ENCODE data around the gene EDA.

Gene EDA

DNA sequence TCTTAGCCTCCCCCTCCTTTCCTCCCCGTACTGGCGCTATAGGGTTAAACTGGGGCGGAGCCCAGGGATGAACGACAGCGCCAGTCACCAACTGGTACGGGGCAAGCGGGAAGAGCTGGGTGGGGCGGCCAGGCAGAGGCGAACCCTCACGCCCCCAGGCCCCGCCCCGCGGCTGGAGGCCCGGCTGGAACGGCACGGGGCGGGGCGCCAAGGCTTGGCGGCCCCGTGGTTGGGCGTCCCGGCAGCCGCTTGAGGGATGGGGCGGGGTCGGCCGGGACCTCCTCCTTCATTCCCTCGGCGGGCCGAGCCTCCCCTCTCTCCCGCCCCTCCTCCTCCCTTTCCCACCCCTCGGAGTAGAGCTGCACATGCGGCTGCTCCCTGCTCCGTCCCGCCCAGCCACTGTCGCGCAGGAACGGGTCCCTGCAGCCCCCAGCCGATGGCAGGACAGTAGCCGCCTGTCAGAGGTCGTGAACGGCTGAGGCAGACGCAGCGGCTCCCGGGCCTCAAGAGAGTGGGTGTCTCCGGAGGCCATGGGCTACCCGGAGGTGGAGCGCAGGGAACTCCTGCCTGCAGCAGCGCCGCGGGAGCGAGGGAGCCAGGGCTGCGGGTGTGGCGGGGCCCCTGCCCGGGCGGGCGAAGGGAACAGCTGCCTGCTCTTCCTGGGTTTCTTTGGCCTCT lies at the start of gene EDA:
Gene EDA, plus strand, starts transcription at position 335 of the 678 bp plus-strand sequence.
- H3K4me1 ChIP-seq (ENCODE audit: control insufficient read depth, low read depth, low read length), result peaks cover 4% of the 10 kb centered on the region
- H3K9ac ChIP-seq (ENCODE audit: low read length), result peak within 1 kb of the TSS; percentile 27
- H3K27ac ChIP-seq (ENCODE audit: low read length), result no peak within 1 kb of the TSS
- peaks cover 16% of the 10 kb centered on the region for H3K27me3 ChIP-seq (ENCODE audit: control insufficient read depth, insufficient read depth, low read length)
- no peaks in the 10 kb centered on the region for H3K36me3 ChIP-seq (ENCODE audit: control insufficient read depth, low read depth, low read length)
- peaks cover 10% of the 10 kb centered on the region for H3K9me3 ChIP-seq (ENCODE audit: control insufficient read depth, low read depth, low read length)
- peak within 1 kb of the TSS; percentile 63 for H3K4me3 ChIP-seq (ENCODE audit: low read length)

DNA sequence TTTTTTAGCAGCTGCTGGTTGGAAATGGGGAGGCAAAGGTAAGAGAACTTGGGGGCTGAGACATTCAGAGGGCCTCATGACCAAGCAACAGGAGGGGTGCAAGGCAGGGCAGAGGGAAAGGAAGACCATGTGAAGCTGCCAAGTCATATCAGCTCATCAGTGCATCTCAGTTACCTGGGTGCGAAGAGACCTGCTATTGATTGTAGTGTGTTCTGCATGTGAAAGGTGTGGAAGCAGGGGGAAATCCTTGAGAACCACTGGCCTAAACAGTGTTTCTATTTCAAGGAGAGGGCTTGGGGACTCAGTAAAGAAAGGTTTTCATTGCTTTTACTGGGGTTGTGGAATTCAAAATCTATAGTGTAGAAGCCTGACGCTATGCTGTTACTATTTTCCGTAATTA lies 47.1 kb upstream of the EDA start:
- Histone ChIP-seq H3K4me1 (ENCODE audit: control insufficient read depth, low read depth, low read length) (no peaks in the 10 kb centered on the region), H3K9me3 (ENCODE audit: control insufficient read depth, low read depth, low read length) (peaks cover 24% of the 10 kb centered on the region), H3K27ac (ENCODE audit: low read length) (no peak overlapping the region), H3K36me3 (ENCODE audit: control insufficient read depth, low read depth, low read length) (no peaks in the 10 kb centered on the region), H3K27me3 (ENCODE audit: control insufficient read depth, insufficient read depth, low read length) (no peaks in the 10 kb centered on the region), H3K4me3 (ENCODE audit: low read length) (no peak overlapping the region), H3K9ac (ENCODE audit: low read length) (no peak overlapping the region)

DNA sequence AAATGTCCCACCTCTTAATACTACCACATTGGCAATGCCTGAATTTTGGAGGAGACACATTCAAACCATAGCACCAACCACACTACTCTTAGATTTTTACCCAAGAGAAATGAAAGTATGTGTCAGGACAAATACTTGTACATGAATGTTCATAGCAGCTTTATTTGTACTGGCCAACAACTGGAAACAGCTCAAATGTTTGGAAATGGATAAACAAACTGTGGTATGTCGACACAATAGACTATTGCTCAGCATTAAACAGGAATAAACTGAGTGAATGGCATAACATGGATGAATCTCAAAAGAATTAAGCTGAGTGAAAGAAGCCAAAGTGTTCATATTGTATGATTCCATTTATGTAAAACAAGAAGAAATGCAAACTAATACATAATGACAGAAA lies 18.5 kb upstream of the EDA start:
- no peaks in the 10 kb centered on the region for H3K36me3 ChIP-seq (ENCODE audit: control insufficient read depth, low read depth, low read length)
- H3K9me3 ChIP-seq (ENCODE audit: control insufficient read depth, low read depth, low read length), result peaks cover 17% of the 10 kb centered on the region
- no peak overlapping the region for H3K9ac ChIP-seq (ENCODE audit: low read length)
- H3K4me3 ChIP-seq (ENCODE audit: low read length), result no peak overlapping the region
- no peak overlapping the region for H3K27ac ChIP-seq (ENCODE audit: low read length)
- H3K27me3 ChIP-seq (ENCODE audit: control insufficient read depth, insufficient read depth, low read length), result no peaks in the 10 kb centered on the region
- H3K4me1 ChIP-seq (ENCODE audit: control insufficient read depth, low read depth, low read length), result no peaks in the 10 kb centered on the region

DNA sequence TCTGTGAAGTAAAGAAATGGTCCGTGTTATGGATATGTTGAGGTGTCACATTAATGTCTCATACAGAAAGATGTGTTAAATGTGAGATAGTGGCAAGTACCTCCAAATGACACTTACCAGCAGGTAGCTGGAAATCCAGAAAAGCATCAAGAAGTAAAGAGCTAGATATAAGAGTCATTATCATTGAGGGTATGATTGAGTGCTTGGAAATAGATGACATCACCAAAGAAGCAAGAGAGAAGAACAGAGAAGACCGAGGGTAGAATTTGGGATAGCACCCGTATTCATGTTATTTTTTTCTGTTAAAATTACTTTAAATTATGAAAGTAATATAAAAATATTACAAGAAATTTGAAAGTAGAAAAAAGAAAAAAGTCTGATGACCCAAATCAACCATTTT lies 15.7 kb upstream of the EDA start:
- Histone ChIP-seq H3K9me3 (ENCODE audit: control insufficient read depth, low read depth, low read length) (peaks cover 14% of the 10 kb centered on the region), H3K9ac (ENCODE audit: low read length) (no peak overlapping the region), H3K4me3 (ENCODE audit: low read length) (no peak overlapping the region), H3K27ac (ENCODE audit: low read length) (no peak overlapping the region), H3K36me3 (ENCODE audit: control insufficient read depth, low read depth, low read length) (no peaks in the 10 kb centered on the region), H3K27me3 (ENCODE audit: control insufficient read depth, insufficient read depth, low read length) (no peaks in the 10 kb centered on the region), H3K4me1 (ENCODE audit: control insufficient read depth, low read depth, low read length) (peaks cover 7% of the 10 kb centered on the region)

DNA sequence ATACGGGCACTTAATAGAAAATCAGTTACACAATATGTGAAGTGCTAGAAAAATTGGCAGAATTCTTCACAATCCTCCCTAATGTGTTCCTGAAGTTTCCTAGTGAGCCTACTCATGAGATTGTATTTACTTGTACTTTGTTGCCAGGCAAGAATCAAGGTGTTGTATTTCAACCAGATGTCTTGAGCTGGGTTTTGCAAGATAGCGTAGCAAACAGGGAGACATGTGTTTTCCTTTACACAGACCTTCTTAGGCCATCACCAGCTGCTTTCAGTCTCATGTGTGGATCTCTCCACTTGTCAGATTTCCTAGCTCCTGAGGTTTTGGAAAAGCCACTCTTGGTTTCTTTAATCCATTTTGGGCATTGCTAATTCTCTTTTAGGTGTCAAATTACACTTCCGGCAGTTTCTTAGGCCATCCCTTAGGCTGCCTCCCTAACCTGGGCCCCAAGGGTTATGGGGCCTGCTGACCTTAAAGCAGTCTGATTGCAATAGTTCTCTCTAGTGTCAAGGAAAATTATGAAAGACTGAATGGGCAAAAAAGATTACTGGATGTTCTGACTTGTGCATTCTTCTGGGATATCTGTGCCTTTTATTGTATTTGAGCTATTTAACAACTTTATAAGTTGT lies 12.2 kb upstream of the EDA start:
- peaks cover 8% of the 10 kb centered on the region for H3K9me3 ChIP-seq (ENCODE audit: control insufficient read depth, low read depth, low read length)
- H3K36me3 ChIP-seq (ENCODE audit: control insufficient read depth, low read depth, low read length), result no peaks in the 10 kb centered on the region
- no peak overlapping the region for H3K27ac ChIP-seq (ENCODE audit: low read length)
- H3K9ac ChIP-seq (ENCODE audit: low read length), result no peak overlapping the region
- H3K4me3 ChIP-seq (ENCODE audit: low read length), result no peak overlapping the region
- no peaks in the 10 kb centered on the region for H3K27me3 ChIP-seq (ENCODE audit: control insufficient read depth, insufficient read depth, low read length)
- H3K4me1 ChIP-seq (ENCODE audit: control insufficient read depth, low read depth, low read length), result peaks cover 12% of the 10 kb centered on the region

DNA sequence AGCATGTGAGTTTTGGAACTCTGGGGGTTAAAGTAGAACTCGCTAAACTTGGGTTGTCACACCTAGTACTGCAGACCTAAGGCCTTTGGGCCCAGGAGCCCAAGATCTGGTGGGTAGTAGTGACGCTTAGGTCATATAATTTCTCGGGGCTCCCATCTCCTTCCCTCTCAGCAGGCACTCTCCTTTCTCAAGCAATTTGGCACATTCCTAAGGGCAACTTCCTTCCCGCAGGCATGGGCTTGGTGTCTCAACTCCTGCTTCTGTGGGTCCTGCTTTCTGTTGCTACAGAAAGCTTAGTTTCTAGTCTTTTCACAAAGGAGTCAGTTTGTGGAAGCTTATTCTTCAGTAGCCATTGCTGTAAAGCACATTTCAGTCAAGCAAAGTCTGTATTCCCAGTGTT lies 10.4 kb upstream of the EDA start:
- Histone ChIP-seq H3K9ac (ENCODE audit: low read length) (no peak overlapping the region), H3K27ac (ENCODE audit: low read length) (no peak overlapping the region), H3K9me3 (ENCODE audit: control insufficient read depth, low read depth, low read length) (peaks cover 3% of the 10 kb centered on the region), H3K4me1 (ENCODE audit: control insufficient read depth, low read depth, low read length) (peaks cover 12% of the 10 kb centered on the region), H3K27me3 (ENCODE audit: control insufficient read depth, insufficient read depth, low read length) (no peaks in the 10 kb centered on the region), H3K36me3 (ENCODE audit: control insufficient read depth, low read depth, low read length) (no peaks in the 10 kb centered on the region), H3K4me3 (ENCODE audit: low read length) (no peak overlapping the region)

DNA sequence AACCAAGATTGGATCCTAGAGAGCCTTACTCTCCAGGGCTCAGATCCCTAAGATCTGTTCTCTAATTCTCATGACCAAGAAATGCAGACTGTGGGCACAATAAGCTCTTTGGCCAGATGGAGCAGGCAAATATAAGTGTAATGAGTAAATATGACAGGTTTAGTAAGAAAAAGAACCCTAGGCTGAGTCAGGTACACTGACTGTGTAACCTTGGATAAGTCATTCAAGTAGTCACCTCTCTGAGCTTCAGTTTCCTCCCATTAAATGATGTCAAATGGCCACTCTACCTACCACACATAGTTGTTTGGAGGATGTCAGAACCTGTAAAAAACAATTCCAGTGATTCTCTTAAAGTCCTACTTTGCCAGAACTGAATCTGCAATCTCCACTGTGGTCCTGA lies 8.3 kb upstream of the EDA start:
- Histone ChIP-seq H3K9me3 (ENCODE audit: control insufficient read depth, low read depth, low read length) (peaks cover 3% of the 10 kb centered on the region), H3K36me3 (ENCODE audit: control insufficient read depth, low read depth, low read length) (no peaks in the 10 kb centered on the region), H3K4me1 (ENCODE audit: control insufficient read depth, low read depth, low read length) (peaks cover 12% of the 10 kb centered on the region), H3K9ac (ENCODE audit: low read length) (no peak overlapping the region), H3K27me3 (ENCODE audit: control insufficient read depth, insufficient read depth, low read length) (no peaks in the 10 kb centered on the region), H3K27ac (ENCODE audit: low read length) (no peak overlapping the region), H3K4me3 (ENCODE audit: low read length) (no peak overlapping the region)

DNA sequence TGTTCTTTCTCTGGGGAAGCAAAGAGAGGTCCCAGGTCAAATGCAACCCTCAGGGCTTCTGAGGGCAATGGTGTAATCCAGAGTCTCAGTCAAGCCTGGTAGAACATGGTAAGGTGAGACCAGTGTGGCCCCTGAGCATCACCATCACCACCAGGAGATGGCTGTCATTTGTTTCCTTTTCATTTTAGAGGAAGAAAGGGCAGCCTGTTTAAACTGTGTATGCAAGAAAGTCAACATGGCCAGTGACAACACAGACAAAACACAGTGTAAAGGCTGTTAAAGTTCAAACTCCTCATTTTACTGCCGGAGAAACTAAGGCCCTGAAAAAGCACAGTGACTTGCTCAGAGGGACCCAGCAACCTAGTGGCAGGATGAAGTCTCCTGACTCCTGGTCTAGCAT lies 2.0 kb upstream of the EDA start:
- Histone ChIP-seq H3K4me1 (ENCODE audit: control insufficient read depth, low read depth, low read length) (peaks cover 4% of the 10 kb centered on the region), H3K4me3 (ENCODE audit: low read length) (no peak overlapping the region), H3K27me3 (ENCODE audit: control insufficient read depth, insufficient read depth, low read length) (peaks cover 16% of the 10 kb centered on the region), H3K9ac (ENCODE audit: low read length) (no peak overlapping the region), H3K9me3 (ENCODE audit: control insufficient read depth, low read depth, low read length) (peaks cover 7% of the 10 kb centered on the region), H3K36me3 (ENCODE audit: control insufficient read depth, low read depth, low read length) (no peaks in the 10 kb centered on the region), H3K27ac (ENCODE audit: low read length) (no peak overlapping the region)

DNA sequence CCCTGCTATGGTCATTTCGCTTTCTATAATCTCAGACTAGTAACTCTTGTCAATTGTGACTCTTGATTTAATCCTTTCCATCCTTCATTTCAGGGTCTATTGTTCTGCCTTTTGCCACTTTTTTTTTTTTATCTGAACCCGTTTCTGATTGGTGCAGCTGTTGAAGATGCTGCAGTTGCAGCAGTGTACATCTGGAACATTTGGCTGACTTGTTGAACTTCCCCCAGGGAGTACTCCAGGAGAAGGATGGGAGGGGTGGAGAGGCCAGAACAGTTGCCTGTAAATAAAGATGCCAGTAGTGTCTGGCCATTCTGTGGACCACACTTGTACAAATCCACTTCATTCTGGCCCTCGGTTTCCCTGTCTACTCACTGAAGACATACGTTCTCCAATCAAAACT lies 1.0 kb upstream of the EDA start:
- peak overlapping the region; percentile 61 for H3K4me3 ChIP-seq (ENCODE audit: low read length)
- peaks cover 4% of the 10 kb centered on the region for H3K4me1 ChIP-seq (ENCODE audit: control insufficient read depth, low read depth, low read length)
- no peaks in the 10 kb centered on the region for H3K36me3 ChIP-seq (ENCODE audit: control insufficient read depth, low read depth, low read length)
- H3K27me3 ChIP-seq (ENCODE audit: control insufficient read depth, insufficient read depth, low read length), result peaks cover 16% of the 10 kb centered on the region
- H3K9ac ChIP-seq (ENCODE audit: low read length), result peak overlapping the region; percentile 27
- H3K27ac ChIP-seq (ENCODE audit: low read length), result no peak overlapping the region
- peaks cover 10% of the 10 kb centered on the region for H3K9me3 ChIP-seq (ENCODE audit: control insufficient read depth, low read depth, low read length)

DNA sequence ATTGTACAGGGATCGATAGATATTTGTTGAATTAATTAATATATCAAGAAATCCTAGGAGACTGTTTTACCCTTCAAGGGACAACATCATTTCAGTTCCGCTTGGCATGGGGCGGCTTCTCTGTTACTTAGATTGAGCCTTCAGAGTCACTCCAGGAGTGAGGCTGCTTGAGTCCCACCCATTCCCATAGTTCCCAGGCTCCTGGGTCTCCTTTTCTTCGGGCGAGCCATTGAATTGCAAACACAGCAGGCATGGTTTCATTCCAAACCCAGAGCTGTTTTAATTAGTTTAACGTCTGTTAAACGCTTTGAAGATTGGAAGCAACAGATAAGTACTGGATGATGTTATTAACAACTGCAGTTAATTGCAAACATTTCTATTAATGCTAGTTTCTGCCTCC lies 571 bp upstream of the EDA start:
- Histone ChIP-seq H3K27me3 (ENCODE audit: control insufficient read depth, insufficient read depth, low read length) (peaks cover 16% of the 10 kb centered on the region), H3K4me3 (ENCODE audit: low read length) (peak overlapping the region; percentile 61), H3K9me3 (ENCODE audit: control insufficient read depth, low read depth, low read length) (peaks cover 10% of the 10 kb centered on the region), H3K9ac (ENCODE audit: low read length) (peak overlapping the region; percentile 27), H3K27ac (ENCODE audit: low read length) (no peak overlapping the region), H3K4me1 (ENCODE audit: control insufficient read depth, low read depth, low read length) (peaks cover 4% of the 10 kb centered on the region), H3K36me3 (ENCODE audit: control insufficient read depth, low read depth, low read length) (no peaks in the 10 kb centered on the region)

DNA sequence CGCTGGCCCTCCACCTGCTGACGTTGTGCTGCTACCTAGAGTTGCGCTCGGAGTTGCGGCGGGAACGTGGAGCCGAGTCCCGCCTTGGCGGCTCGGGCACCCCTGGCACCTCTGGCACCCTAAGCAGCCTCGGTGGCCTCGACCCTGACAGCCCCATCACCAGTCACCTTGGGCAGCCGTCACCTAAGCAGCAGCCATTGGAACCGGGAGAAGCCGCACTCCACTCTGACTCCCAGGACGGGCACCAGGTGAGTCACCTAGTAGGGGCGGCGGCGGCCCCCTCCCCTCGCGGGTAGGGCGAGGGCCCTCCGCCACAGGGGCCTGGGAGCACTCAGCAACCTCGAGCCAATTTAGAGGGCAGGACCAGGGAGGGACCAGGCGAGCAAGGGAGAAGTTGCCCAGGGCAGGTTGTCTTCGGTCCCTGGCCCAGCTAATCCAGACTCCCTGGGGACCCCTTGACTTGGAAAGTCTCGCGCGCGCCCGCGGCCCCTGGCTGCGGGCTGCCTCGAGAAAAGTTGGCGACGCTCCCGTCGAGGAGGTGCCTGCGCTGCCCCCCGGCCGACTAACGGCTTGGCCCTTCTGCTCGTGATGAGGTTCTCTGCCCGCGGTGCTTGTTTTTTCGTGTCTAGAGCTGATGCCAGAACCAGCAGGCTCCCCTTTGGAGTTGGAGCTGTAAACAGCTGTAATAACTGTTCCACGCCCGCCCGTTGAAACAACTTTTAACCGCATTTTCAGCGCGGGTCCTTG lies 717 bp downstream of the EDA start:
- peaks cover 16% of the 10 kb centered on the region for H3K27me3 ChIP-seq (ENCODE audit: control insufficient read depth, insufficient read depth, low read length)
- no peak overlapping the region for H3K9ac ChIP-seq (ENCODE audit: low read length)
- H3K36me3 ChIP-seq (ENCODE audit: control insufficient read depth, low read depth, low read length), result no peaks in the 10 kb centered on the region
- H3K4me1 ChIP-seq (ENCODE audit: control insufficient read depth, low read depth, low read length), result peaks cover 4% of the 10 kb centered on the region
- H3K4me3 ChIP-seq (ENCODE audit: low read length), result peak overlapping the region; percentile 63
- peaks cover 10% of the 10 kb centered on the region for H3K9me3 ChIP-seq (ENCODE audit: control insufficient read depth, low read depth, low read length)
- H3K27ac ChIP-seq (ENCODE audit: low read length), result no peak overlapping the region

All from iPS-18a (cell line).